Gastroesophageal sphincter (tissue), 3 donors: ENCODE data around the gene ACOT7.

ENCODE experiments used
- CTCF ChIP-seq, 4 experiments: fragments of 200-600 bp in 2 of 4; fragments of 450-650 bp in 2 of 4; sonication (generic) in 1 of 4; IDR thresholded peaks; one replicate each; pipeline ENCODE4 v1.5.1; 2017 to 2019; ENCODE audit warnings: antibody characterized with exemption in 4 of 4, mild to moderate bottlenecking in 2 of 4, moderate library complexity in 2 of 4
- POLR2A ChIP-seq, 2 donors: fragments of 450-650 bp; IDR thresholded peaks; one replicate each; pipeline ENCODE4 v1.6.1; 2017; ENCODE audit warnings: antibody characterized with exemption in 2 of 2, mild to moderate bottlenecking in 2 of 2, moderate library complexity in 1 of 2

- TF ChIP-seq CTCF (IDR thresholded peaks at IDR 0.05) (no peak), POLR2A (IDR thresholded peaks at IDR 0.05) (no peak)
Observed at GRCh38 chr1:6424619-6425593, 31.3 kb upstream of the ACOT7 start, which contains the start of gene ESPN.
